ENCODE data around the gene AKAP13.
A peak's percentile ranks its signal among the peaks of the same experiment; 100 is the strongest.

AKAP13 gene

GRCh38 chr15:85600001-85600400, 219.6 kb downstream of the AKAP13 start:
- Mint-ChIP-seq H3K27ac (peak overlapping the region; percentile 28), H3K36me3 (peaks cover 35% of the 10 kb centered on the region), H3K4me3 (no peak overlapping the region), H3K4me1 (peaks cover 10% of the 10 kb centered on the region), H3K27me3 (no peaks in the 10 kb centered on the region), H3K9me3 (no peaks in the 10 kb centered on the region)
- DNase-seq (ENCODE audit: low spot score in 2 of 2), result no peak
- no peak for ATAC-seq (ENCODE audit: low read depth)

DNA sequence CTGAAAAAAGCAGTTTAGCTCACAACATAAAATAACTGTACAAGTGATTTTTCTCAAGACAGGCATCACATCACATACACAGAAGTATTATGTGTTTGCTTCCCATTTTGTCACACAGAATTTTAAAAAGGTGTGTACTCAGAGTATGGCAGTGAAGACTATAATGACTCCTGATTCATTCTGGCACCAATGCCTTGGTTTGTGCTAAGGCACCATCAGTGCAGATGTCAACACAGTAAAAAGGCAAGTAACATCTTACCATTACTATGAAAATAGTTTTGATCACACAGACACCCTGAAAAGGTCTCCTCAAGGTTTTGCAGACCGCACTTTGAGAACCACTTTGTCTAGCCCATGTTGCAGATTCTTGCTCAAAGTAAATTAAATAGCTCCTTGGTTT, 222.8 kb downstream of the AKAP13 start:
- H3K27ac Mint-ChIP-seq, result no peak overlapping the region

GRCh38 chr15:85603703-85604102, 223.3 kb downstream of the AKAP13 start:
- no peak overlapping the region for H3K4me3 Mint-ChIP-seq
- DNase-seq (ENCODE audit: low spot score in 2 of 2) (no peak), ATAC-seq (ENCODE audit: low read depth) (no peak)
- H3K9me3 Mint-ChIP-seq, result no peaks in the 10 kb centered on the region
- H3K4me1 Mint-ChIP-seq, result peaks cover 10% of the 10 kb centered on the region
- peaks cover 32% of the 10 kb centered on the region for H3K36me3 Mint-ChIP-seq
- H3K27me3 Mint-ChIP-seq, result no peaks in the 10 kb centered on the region
- H3K27ac Mint-ChIP-seq, result peak overlapping the region; percentile 28

More for the DNA sequence above, 222.8 kb downstream of the AKAP13 start:
- ATAC-seq (ENCODE audit: low read depth) (no peak), DNase-seq (ENCODE audit: low spot score in 2 of 2) (no peak)
- H3K4me1 Mint-ChIP-seq, result peaks cover 10% of the 10 kb centered on the region
- H3K4me3 Mint-ChIP-seq, result no peak overlapping the region
- no peaks in the 10 kb centered on the region for H3K9me3 Mint-ChIP-seq
- no peaks in the 10 kb centered on the region for H3K27me3 Mint-ChIP-seq
- peaks cover 32% of the 10 kb centered on the region for H3K36me3 Mint-ChIP-seq

- Mint-ChIP-seq H3K27me3 (no peaks in the 10 kb centered on the region), H3K4me1 (peaks cover 10% of the 10 kb centered on the region), H3K36me3 (peaks cover 32% of the 10 kb centered on the region), H3K9me3 (no peaks in the 10 kb centered on the region), H3K27ac (no peak overlapping the region), H3K4me3 (no peak overlapping the region)
- ATAC-seq (ENCODE audit: low read depth) (no peak), DNase-seq (ENCODE audit: low spot score in 2 of 2) (no peak)
These were observed 223.8 kb downstream of the AKAP13 start for GRCh38 chr15:85604194-85604593.

- Mint-ChIP-seq H3K9me3 (no peaks in the 10 kb centered on the region), H3K4me3 (no peak overlapping the region), H3K27me3 (no peaks in the 10 kb centered on the region), H3K4me1 (peaks cover 13% of the 10 kb centered on the region), H3K27ac (peak overlapping the region; percentile 59), H3K36me3 (peaks cover 37% of the 10 kb centered on the region)
- ATAC-seq (ENCODE audit: low read depth) (no peak), DNase-seq (ENCODE audit: low spot score in 2 of 2) (no peak)
These were observed 226.3 kb downstream of the AKAP13 start for GRCh38 chr15:85606738-85607137.

- Mint-ChIP-seq H3K4me3 (no peak overlapping the region), H3K4me1 (peaks cover 13% of the 10 kb centered on the region), H3K36me3 (peaks cover 38% of the 10 kb centered on the region), H3K27me3 (no peaks in the 10 kb centered on the region), H3K9me3 (no peaks in the 10 kb centered on the region), H3K27ac (peak overlapping the region; percentile 59)
- no peak for ATAC-seq (ENCODE audit: low read depth)
- no peak for DNase-seq (ENCODE audit: low spot score in 2 of 2)
These were observed 226.9 kb downstream of the AKAP13 start for GRCh38 chr15:85607141-85607806.

DNA sequence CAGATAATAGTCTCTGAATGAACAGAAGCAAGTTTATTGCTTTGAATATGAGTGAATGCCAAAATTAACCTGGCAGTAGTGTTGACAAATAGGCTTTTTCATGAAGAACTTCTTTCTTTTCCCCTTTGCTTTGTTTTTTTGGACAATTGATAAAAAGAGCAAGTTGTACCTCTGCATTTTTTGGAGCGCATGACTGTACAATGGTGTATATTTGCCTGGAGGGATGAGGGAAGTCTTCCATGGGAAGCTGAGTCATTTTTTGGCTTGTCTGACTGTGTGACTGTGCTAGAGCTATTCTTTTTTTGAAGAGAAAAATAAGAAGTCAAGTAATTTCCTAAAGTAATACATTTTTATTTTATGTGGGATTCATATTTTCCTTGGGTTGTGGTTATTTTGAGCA, 227.4 kb downstream of the AKAP13 start:
- ATAC-seq (ENCODE audit: low read depth) (no peak), DNase-seq (ENCODE audit: low spot score in 2 of 2) (no peak)
- no peaks in the 10 kb centered on the region for H3K9me3 Mint-ChIP-seq
- H3K36me3 Mint-ChIP-seq, result peaks cover 36% of the 10 kb centered on the region
- H3K27me3 Mint-ChIP-seq, result no peaks in the 10 kb centered on the region
- no peak overlapping the region for H3K4me3 Mint-ChIP-seq
- peak overlapping the region; percentile 59 for H3K27ac Mint-ChIP-seq
- H3K4me1 Mint-ChIP-seq, result peaks cover 13% of the 10 kb centered on the region

DNA sequence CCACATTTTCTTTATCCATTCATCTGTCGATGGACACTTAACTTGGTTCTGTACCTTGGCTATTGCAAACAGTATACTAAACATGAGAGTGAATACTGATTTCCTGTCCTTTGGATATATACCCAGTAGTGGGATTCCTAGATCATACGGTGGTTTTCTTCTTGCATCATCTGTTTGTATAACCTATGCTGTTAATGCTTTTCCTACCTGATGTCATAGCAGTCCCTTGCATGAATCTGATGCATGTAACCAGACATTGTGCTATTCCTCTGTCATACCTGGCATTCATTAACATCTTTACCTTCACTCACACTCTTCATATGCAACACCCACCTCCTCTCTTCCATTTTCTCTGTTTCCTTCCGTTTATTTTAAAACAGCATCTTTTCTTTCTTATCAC, 229.1 kb downstream of the AKAP13 start:
- DNase-seq (ENCODE audit: low spot score in 2 of 2), result no peak
- Mint-ChIP-seq H3K9me3 (no peaks in the 10 kb centered on the region), H3K4me1 (peaks cover 9% of the 10 kb centered on the region), H3K27ac (no peak overlapping the region), H3K4me3 (no peak overlapping the region), H3K36me3 (peaks cover 27% of the 10 kb centered on the region), H3K27me3 (no peaks in the 10 kb centered on the region)
- no peak for ATAC-seq (ENCODE audit: low read depth)

DNA sequence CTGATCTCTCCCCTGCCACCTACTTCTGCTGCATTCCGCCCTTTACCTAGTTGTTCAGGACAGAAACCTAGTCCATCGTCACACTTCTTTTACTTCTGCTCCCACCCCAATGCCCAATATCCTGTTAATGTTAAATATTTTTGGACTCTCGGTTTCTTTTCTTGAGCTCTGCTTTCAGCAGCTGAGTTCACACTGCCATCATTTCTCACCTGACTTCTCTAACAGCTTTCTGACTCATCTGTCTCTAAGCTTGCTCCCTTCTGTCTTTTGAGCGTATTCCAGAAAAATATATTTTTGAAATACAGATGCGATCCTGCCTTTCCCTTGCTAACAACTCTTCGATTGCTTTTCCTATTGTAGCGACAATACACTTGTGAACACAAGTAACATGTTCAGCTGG, 231.0 kb downstream of the AKAP13 start:
- Mint-ChIP-seq H3K36me3 (peaks cover 20% of the 10 kb centered on the region), H3K4me3 (no peak overlapping the region), H3K27ac (peak overlapping the region; percentile 36), H3K9me3 (no peaks in the 10 kb centered on the region), H3K4me1 (peaks cover 15% of the 10 kb centered on the region), H3K27me3 (no peaks in the 10 kb centered on the region)
- no peak for ATAC-seq (ENCODE audit: low read depth)
- no peak for DNase-seq (ENCODE audit: low spot score in 2 of 2)

DNA sequence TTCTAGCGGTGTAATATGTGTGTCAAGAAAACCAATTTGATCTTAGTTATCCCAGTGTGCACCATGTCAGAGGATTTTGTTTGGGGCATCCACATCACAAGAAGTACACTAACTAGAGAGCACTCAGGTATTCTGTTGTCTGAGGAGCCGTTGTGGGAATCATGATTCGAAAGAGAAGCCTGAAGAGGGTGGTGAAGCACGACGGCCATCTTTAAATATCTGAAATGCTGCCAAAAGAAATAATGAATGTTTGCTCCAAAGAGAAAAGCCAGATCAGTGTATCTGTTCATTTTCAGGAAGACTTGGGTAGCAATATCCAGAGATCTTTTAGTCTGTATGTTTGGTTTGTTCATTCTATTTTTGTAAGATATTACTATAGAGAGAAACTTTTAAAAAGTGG, 233.7 kb downstream of the AKAP13 start:
- peak overlapping the region; percentile 59 for H3K27ac Mint-ChIP-seq
- no peaks in the 10 kb centered on the region for H3K27me3 Mint-ChIP-seq
- H3K36me3 Mint-ChIP-seq, result peaks cover 12% of the 10 kb centered on the region
- ATAC-seq (ENCODE audit: low read depth) (no peak), DNase-seq (ENCODE audit: low spot score in 2 of 2) (no peak)
- H3K9me3 Mint-ChIP-seq, result no peaks in the 10 kb centered on the region
- peaks cover 16% of the 10 kb centered on the region for H3K4me1 Mint-ChIP-seq
- no peak overlapping the region for H3K4me3 Mint-ChIP-seq

GRCh38 chr15:85615930-85616329, 235.5 kb downstream of the AKAP13 start:
- peaks cover 16% of the 10 kb centered on the region for H3K4me1 Mint-ChIP-seq
- peak; percentile 80 for ATAC-seq (ENCODE audit: low read depth)
- H3K9me3 Mint-ChIP-seq, result no peaks in the 10 kb centered on the region
- peaks cover 10% of the 10 kb centered on the region for H3K36me3 Mint-ChIP-seq
- no peak overlapping the region for H3K4me3 Mint-ChIP-seq
- H3K27me3 Mint-ChIP-seq, result no peaks in the 10 kb centered on the region
- peak in 1 of 2 donors; percentile 16 for DNase-seq (ENCODE audit: low spot score in 2 of 2)
- peak overlapping the region; percentile 59 for H3K27ac Mint-ChIP-seq

DNA sequence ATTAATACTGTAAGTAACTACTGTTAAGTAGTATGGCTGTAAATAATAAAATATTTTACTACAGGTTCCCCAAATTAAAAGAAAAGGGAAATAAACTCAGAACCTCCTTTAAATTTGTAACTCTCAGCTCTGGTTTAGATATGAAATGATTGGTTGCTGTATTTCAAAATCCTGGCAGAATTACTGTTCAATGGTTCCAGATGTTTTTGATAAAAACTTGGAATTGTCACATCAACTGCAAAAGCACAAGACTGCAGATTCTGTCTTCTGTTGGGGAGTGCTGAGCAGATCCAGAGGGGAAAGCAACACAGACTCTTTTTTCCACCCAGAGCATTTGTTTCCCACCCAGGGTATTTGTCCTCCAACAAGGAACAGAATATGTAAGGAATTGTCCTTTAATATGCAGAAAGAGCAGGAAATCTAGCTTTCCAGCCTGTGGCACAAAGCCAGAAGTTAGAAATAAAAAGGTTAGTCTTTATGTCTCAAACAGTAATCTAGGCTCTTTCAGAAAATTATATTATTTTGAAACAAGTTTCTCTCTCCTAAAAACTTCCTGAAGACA, 236.2 kb downstream of the AKAP13 start:
- Mint-ChIP-seq H3K9me3 (no peaks in the 10 kb centered on the region), H3K27me3 (no peaks in the 10 kb centered on the region), H3K4me1 (peaks cover 11% of the 10 kb centered on the region), H3K4me3 (no peak overlapping the region), H3K36me3 (peaks cover 3% of the 10 kb centered on the region), H3K27ac (no peak overlapping the region)
- no peak for ATAC-seq (ENCODE audit: low read depth)
- DNase-seq (ENCODE audit: low spot score in 2 of 2), result no peak

DNA sequence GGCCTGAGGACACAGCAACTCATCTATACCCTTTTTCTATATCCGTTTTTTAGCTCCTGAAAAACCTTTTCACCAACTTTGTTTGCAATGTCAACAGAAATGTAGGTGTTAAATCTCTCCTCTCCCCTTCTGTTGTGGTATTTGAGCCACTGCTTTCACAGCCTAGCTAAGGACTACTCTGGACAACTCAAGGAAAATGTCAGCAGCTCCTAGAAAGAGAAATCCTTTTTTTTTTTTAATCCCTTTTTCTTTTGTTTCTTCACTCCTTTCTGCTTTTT, 237.8 kb downstream of the AKAP13 start:
- H3K27me3 Mint-ChIP-seq, result no peaks in the 10 kb centered on the region
- H3K4me1 Mint-ChIP-seq, result peaks cover 20% of the 10 kb centered on the region
- DNase-seq (ENCODE audit: low spot score in 2 of 2) (no peak), ATAC-seq (ENCODE audit: low read depth) (no peak)
- no peaks in the 10 kb centered on the region for H3K9me3 Mint-ChIP-seq
- no peak overlapping the region for H3K4me3 Mint-ChIP-seq
- peaks cover 4% of the 10 kb centered on the region for H3K36me3 Mint-ChIP-seq
- no peak overlapping the region for H3K27ac Mint-ChIP-seq

DNA sequence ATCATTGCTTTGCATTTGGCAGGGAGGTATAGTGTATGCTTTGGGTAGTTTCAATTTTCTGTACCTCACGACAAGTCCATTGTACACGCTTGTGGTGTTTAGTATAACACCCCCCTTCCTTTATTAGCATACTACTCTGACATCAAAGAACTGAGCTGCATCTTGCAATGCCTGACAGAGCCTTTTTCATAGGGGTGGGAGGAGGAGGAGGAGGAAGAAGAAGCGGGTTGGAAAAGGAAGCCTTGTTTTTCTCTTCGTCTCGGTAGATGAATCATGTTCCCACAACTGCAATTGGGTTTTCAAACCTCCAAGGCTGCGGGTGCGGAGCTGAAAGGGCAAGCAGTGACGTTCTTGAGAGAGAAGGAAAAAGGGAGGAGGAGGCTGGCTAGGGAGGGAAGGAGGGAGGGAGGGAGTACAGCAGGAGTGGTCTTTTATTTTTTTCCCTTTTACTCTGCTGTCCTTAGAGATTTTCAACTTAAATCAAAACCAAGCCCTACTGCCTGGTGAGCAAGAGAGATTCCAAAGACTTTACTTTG, 238.6 kb downstream of the AKAP13 start:
- H3K4me1 Mint-ChIP-seq, result peaks cover 26% of the 10 kb centered on the region
- no peak overlapping the region for H3K4me3 Mint-ChIP-seq
- DNase-seq (ENCODE audit: low spot score in 2 of 2), result no peak
- H3K36me3 Mint-ChIP-seq, result peaks cover 4% of the 10 kb centered on the region
- no peaks in the 10 kb centered on the region for H3K9me3 Mint-ChIP-seq
- no peaks in the 10 kb centered on the region for H3K27me3 Mint-ChIP-seq
- peak; percentile 42 for ATAC-seq (ENCODE audit: low read depth)
- H3K27ac Mint-ChIP-seq, result no peak overlapping the region

Measured in memory B cell (primary cell).